Transverse colon (tissue), 4 donors: ENCODE measurements around the gene ROBO1.

Source experiments
- CTCF ChIP-seq, 5 experiments: fragments of 200-600 bp in 3 of 5; fragments of 450-650 bp in 2 of 5; sonication (generic) in 3 of 5; IDR thresholded peaks; 1 replicate in 2 of 5; 2 replicates in 3 of 5; pipeline ENCODE4 v1.5.1; 2016 to 2017; ENCODE audit warnings: antibody characterized with exemption in 5 of 5, inconsistent platforms in 3 of 5, mild to moderate bottlenecking in 2 of 5, moderate library complexity in 1 of 5
- EP300 ChIP-seq: sonication (generic); formaldehyde crosslinking; IDR thresholded peaks from one replicate; pipeline ENCODE4 v1.6.1; 2017; ENCODE audit warnings: antibody characterized with exemption, low read depth
- POLR2A ChIP-seq: fragments of 450-650 bp; IDR thresholded peaks from one replicate; pipeline ENCODE4 v1.6.1; 2016; ENCODE audit warnings: antibody characterized with exemption, mild to moderate bottlenecking, moderate library complexity
- POLR2AphosphoS5 ChIP-seq, 3 donors: sonication (generic); formaldehyde crosslinking; IDR thresholded peaks; one replicate each; pipeline ENCODE4 v1.6.1; 2016; ENCODE audit warnings: antibody characterized with exemption in 3 of 3

GRCh38 chr3:78846718-78847117, 921.1 kb downstream of the ROBO1 start:
- TF ChIP-seq CTCF (IDR thresholded peaks at IDR 0.05) (no peak), POLR2AphosphoS5 (IDR thresholded peaks at IDR 0.05) (no peak), POLR2A (no peak), EP300 (no peak)
